Parathyroid adenoma (tissue), 2 donors: Measurements from ENCODE around the gene CACNA1S.

ENCODE experiments used
- H2AFZ ChIP-seq: fragments of 300-600 bp; sonication (generic); one replicate; pipeline ENCODE4 v1.7.0; 2017; ENCODE audit warnings: antibody characterized with exemption, mild to moderate bottlenecking
- H3K27ac ChIP-seq: fragments of 300-600 bp; sonication (generic); one replicate; pipeline ENCODE4 v1.7.0; 2017
- H3K27me3 ChIP-seq: fragments of 300-600 bp; sonication (generic); one replicate; pipeline ENCODE4 v1.7.0; 2017; ENCODE audit warnings: low read length; ENCODE audit not compliant: control insufficient read depth, insufficient read depth
- H3K36me3 ChIP-seq: fragments of 300-600 bp; sonication (generic); one replicate; pipeline ENCODE4 v1.7.0; 2017; ENCODE audit warnings: low read length; ENCODE audit not compliant: control insufficient read depth, insufficient read depth
- H3K4me1 ChIP-seq: fragments of 300-600 bp; sonication (generic); one replicate; pipeline ENCODE4 v1.7.0; 2017; ENCODE audit warnings: control low read depth
- H3K4me2 ChIP-seq: fragments of 300-600 bp; sonication (generic); one replicate; pipeline ENCODE4 v1.7.0; 2017; ENCODE audit warnings: low read length
- H3K4me3 ChIP-seq: fragments of 300-600 bp; sonication (generic); one replicate; pipeline ENCODE4 v1.7.0; 2017; ENCODE audit warnings: low read depth, low read length
- H3K79me2 ChIP-seq: fragments of 300-600 bp; sonication (generic); one replicate; pipeline ENCODE4 v1.7.0; 2017; ENCODE audit warnings: control low read depth
- H3K9ac ChIP-seq: fragments of 300-600 bp; sonication (generic); one replicate; pipeline ENCODE4 v1.7.0; 2017; ENCODE audit warnings: mild to moderate bottlenecking
- H3K9me3 ChIP-seq: fragments of 300-600 bp; sonication (generic); one replicate; pipeline ENCODE4 v1.7.0; 2017; ENCODE audit warnings: low read length; ENCODE audit not compliant: control insufficient read depth
- TF ChIP-seq, protein P1 (sequence below): fragments of 300-600 bp; sonication (generic); IDR thresholded peaks from one replicate; pipeline ENCODE4 v1.7.0; 2017; ENCODE audit warnings: antibody characterized with exemption, mild to moderate bottlenecking
- donor health status: primary hyperparathyroidism.

The CACNA1S gene

DNA sequence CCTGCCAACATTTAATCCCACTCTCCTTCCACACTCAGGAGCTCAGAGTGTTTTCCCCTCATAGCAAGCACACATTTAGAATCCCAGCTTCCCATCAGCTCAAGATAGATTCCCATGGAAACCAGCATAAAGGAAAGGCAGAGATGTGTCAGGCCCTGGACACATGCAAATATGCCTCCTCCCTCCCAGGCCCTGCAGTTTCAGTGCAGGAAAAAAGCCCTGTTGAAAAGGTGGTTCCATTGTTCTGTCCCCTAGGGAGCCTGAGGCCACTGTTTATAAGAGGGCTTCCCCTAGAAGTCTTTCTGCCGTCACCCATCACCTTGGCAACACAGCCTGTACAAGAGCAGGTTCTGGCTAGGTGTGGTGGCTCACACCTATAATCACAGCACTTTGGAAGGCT lies 3.6 kb downstream of the CACNA1S start:
- Histone ChIP-seq H3K4me3 (no peak overlapping the region), H3K27me3 (no peaks in the 10 kb centered on the region), H3K27ac (no peak overlapping the region), H2AFZ (no peak overlapping the region), H3K79me2 (no peaks in the 10 kb centered on the region), H3K9me3 (no peaks in the 10 kb centered on the region), H3K4me2 (no peak overlapping the region), H3K36me3 (no peaks in the 10 kb centered on the region), H3K9ac (no peak overlapping the region), H3K4me1 (no peaks in the 10 kb centered on the region)
- TF ChIP-seq, protein P1, sequence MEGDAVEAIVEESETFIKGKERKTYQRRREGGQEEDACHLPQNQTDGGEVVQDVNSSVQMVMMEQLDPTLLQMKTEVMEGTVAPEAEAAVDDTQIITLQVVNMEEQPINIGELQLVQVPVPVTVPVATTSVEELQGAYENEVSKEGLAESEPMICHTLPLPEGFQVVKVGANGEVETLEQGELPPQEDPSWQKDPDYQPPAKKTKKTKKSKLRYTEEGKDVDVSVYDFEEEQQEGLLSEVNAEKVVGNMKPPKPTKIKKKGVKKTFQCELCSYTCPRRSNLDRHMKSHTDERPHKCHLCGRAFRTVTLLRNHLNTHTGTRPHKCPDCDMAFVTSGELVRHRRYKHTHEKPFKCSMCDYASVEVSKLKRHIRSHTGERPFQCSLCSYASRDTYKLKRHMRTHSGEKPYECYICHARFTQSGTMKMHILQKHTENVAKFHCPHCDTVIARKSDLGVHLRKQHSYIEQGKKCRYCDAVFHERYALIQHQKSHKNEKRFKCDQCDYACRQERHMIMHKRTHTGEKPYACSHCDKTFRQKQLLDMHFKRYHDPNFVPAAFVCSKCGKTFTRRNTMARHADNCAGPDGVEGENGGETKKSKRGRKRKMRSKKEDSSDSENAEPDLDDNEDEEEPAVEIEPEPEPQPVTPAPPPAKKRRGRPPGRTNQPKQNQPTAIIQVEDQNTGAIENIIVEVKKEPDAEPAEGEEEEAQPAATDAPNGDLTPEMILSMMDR = no peak

- TF ChIP-seq, protein P1 = no peak
- H3K27ac ChIP-seq = no peak overlapping the region
These were observed 6.5 kb downstream of the CACNA1S start for GRCh38 chr1:201105688-201106087.

DNA sequence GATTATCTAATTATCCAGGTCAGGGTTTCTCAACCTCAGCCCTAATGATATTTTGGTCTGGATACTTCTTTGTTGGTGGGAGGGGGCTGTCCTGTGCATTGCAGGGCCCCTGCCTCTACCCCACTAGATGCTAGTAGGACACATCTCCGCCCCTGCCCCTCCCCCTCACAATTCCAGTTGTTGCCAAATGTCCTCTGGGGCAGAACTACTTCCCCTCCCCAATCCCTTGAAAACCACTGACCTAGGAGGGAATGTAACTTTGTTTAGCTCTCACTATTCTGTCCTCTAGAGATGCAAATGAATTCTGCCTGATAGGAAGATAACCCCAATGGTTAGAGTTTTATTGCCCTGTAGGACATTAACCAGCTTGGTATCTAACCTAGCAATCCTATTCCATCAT lies 8.1 kb downstream of the CACNA1S start:
- no peaks in the 10 kb centered on the region for H3K4me1 ChIP-seq
- no peaks in the 10 kb centered on the region for H3K36me3 ChIP-seq
- no peaks in the 10 kb centered on the region for H3K27me3 ChIP-seq
- no peak overlapping the region for H3K9ac ChIP-seq
- no peak overlapping the region for H3K4me2 ChIP-seq
- H3K9me3 ChIP-seq = no peaks in the 10 kb centered on the region
- H3K27ac ChIP-seq = no peak overlapping the region
- no peaks in the 10 kb centered on the region for H3K79me2 ChIP-seq
- no peak overlapping the region for H3K4me3 ChIP-seq
- TF ChIP-seq, protein P1 = no peak
- no peak overlapping the region for H2AFZ ChIP-seq

More at GRCh38 chr1:201105688-201106087, 6.5 kb downstream of the CACNA1S start:
- Histone ChIP-seq H3K4me2 (no peak overlapping the region), H3K4me3 (no peak overlapping the region), H2AFZ (no peak overlapping the region), H3K9ac (no peak overlapping the region), H3K4me1 (no peaks in the 10 kb centered on the region), H3K27me3 (no peaks in the 10 kb centered on the region), H3K79me2 (no peaks in the 10 kb centered on the region), H3K36me3 (no peaks in the 10 kb centered on the region), H3K9me3 (no peaks in the 10 kb centered on the region)

DNA sequence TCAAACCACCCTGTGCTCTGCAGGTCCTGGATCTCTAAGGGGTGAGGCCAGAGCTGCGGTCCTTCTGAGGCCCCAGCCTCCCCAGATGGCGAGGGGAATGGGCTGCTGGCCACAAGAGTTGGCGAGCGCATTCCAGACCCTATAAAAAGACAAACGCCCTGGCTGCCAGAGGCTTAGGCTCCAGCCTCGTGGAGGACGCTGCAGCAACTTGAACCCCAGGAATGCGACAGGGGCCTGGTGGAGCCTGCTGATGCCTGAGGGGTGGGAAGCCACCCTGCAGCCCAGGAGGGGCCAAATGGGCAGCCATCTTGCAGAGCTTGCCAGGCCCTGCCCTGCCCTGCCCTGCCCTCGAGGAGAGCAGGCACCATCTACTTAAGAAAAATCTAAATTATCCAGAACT lies 8.6 kb downstream of the CACNA1S start:
- Histone ChIP-seq H3K36me3 (no peaks in the 10 kb centered on the region), H3K4me3 (no peak overlapping the region), H3K27me3 (no peaks in the 10 kb centered on the region), H3K9me3 (no peaks in the 10 kb centered on the region), H3K4me1 (no peaks in the 10 kb centered on the region), H3K4me2 (no peak overlapping the region), H3K27ac (no peak overlapping the region), H2AFZ (no peak overlapping the region), H3K9ac (no peak overlapping the region), H3K79me2 (no peaks in the 10 kb centered on the region)
- TF ChIP-seq, protein P1 = no peak

DNA sequence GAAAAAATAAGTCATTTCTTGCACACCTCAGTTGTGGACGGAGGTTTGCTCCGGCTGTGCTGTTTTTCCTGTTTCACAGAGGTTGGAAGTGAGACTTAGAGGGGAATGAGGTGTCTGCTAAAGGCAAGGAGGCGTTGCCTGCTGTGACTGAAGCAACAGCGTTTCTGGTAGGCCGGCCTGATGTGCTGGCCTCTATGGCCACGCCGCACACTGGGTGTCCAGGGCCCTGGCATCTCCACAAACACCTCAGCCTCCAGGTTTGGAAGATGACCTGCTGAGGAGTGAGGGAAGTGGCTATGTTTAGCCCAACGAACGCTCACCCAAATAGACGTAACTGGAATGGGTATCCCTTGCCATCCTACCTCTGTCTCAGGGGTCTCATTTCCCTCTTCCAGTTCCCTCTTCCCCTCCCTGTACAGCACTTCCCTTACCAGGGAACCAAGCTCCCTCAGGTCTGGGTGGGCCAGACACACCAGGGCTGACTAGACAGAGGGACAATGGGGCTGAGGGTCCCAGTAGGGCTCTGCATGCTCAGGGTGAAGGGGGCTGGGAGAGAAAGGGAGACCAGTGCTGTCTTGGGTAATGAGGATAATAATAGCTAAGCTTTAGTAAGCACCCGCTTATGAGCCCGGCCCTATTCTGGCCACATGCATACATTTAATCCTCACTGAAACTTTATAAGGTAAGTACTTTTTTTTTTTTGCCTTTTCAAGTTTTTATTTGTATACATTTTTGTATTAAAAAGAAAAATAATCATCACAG lies 11.9 kb downstream of the CACNA1S start:
- no peaks in the 10 kb centered on the region for H3K27me3 ChIP-seq
- H2AFZ ChIP-seq = no peak overlapping the region
- no peaks in the 10 kb centered on the region for H3K36me3 ChIP-seq
- no peaks in the 10 kb centered on the region for H3K4me1 ChIP-seq
- TF ChIP-seq, protein P1 = no peak
- no peak overlapping the region for H3K4me2 ChIP-seq
- no peaks in the 10 kb centered on the region for H3K9me3 ChIP-seq
- H3K9ac ChIP-seq = no peak overlapping the region
- H3K4me3 ChIP-seq = no peak overlapping the region
- no peak overlapping the region for H3K27ac ChIP-seq
- no peaks in the 10 kb centered on the region for H3K79me2 ChIP-seq
